Ishikawa (cell line): ENCODE measurements around the gene UGGT1.

Source experiments
- CEBPB ChIP-seq: IDR thresholded peaks from 2 replicates; pipeline ENCODE4 v1.6.1; 2012
- CREB1 ChIP-seq: IDR thresholded peaks from 2 replicates; pipeline ENCODE4 v1.6.1; 2012; ENCODE audit warnings: low read depth
- EGR1 ChIP-seq: IDR thresholded peaks from 2 replicates; pipeline ENCODE4 v1.6.1; 2012
- EP300 ChIP-seq: IDR thresholded peaks from 2 replicates; pipeline ENCODE4 v1.6.1; 2012; ENCODE audit warnings: borderline replicate concordance
- FOXM1 ChIP-seq: IDR thresholded peaks from 2 replicates; pipeline ENCODE4 v1.6.1; 2012; ENCODE audit warnings: low read depth, borderline replicate concordance
- NFIC ChIP-seq: IDR thresholded peaks from 2 replicates; pipeline ENCODE4 v1.6.1; 2012
- RAD21 ChIP-seq: IDR thresholded peaks from 2 replicates; pipeline ENCODE4 v1.6.1; 2012; ENCODE audit warnings: low read depth
- REST ChIP-seq: IDR thresholded peaks from 2 replicates; pipeline ENCODE4 v1.6.1; 2012; ENCODE audit warnings: low read depth, mild to moderate bottlenecking
- TAF1 ChIP-seq: IDR thresholded peaks from 2 replicates; pipeline ENCODE4 v1.6.1; 2012; ENCODE audit warnings: low read depth, mild to moderate bottlenecking
- TCF12 ChIP-seq: IDR thresholded peaks from 2 replicates; pipeline ENCODE4 v1.6.1; 2012; ENCODE audit warnings: low read depth
- TEAD4 ChIP-seq: IDR thresholded peaks from 2 replicates; pipeline ENCODE4 v1.6.1; 2012
- YY1 ChIP-seq: IDR thresholded peaks from 2 replicates; pipeline ENCODE4 v1.6.1; 2012; ENCODE audit warnings: low read depth
- ZBTB7A ChIP-seq: IDR thresholded peaks from 2 replicates; pipeline ENCODE4 v1.6.1; 2012; ENCODE audit warnings: low read depth
- TF ChIP-seq, protein P1 (sequence below): IDR thresholded peaks from 2 replicates; pipeline ENCODE4 v1.6.1; 2012
- TF ChIP-seq, protein P2 (sequence below): IDR thresholded peaks from 2 replicates; pipeline ENCODE4 v1.6.1; 2012

The UGGT1 gene

DNA sequence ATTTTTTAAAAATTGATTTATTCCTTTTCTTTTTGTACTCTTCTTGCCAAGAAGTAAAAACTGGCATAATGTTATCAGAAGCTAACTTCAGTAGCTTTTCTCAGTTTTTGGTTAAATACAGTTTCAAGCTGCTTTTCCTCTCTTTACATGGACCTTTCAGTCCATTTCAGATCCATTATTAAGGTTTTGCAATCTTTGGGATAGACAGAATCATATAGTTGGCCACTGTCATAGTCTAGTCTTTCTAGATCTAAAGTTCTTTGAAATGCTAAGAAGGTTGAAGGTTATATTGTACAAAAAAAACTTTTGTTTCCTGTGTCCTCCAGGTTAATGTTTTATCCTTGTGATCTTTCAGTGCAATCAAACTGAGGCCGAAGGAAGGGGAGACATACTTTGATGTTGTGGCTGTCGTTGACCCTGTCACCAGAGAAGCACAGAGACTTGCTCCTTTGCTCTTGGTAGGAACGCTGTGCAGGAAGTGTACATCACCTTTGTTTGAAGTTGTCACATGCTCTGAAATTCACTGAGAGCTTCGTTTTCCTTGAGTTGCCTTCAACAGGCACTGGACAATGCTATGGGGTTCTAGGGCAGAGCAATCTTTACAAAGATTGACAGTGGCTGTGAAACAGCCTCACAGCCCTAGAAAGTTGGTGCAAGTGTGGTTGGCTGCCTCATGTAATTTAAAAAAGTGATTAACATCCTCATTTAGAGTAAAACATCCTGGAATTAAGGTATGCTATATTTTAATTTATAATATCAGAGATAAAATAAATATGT lies 79.1 kb downstream of the UGGT1 start:
- TF ChIP-seq ZBTB7A (no peak), CEBPB (no peak), RAD21 (no peak), TEAD4 (no peak), REST (no peak), TCF12 (no peak), EP300 (no peak), EGR1 (no peak), CREB1 (no peak), FOXM1 (no peak), YY1 (no peak), TAF1 (no peak), NFIC (no peak)
- TF ChIP-seq, protein P1, sequence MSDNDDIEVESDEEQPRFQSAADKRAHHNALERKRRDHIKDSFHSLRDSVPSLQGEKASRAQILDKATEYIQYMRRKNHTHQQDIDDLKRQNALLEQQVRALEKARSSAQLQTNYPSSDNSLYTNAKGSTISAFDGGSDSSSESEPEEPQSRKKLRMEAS, result no peak
- TF ChIP-seq, protein P2, sequence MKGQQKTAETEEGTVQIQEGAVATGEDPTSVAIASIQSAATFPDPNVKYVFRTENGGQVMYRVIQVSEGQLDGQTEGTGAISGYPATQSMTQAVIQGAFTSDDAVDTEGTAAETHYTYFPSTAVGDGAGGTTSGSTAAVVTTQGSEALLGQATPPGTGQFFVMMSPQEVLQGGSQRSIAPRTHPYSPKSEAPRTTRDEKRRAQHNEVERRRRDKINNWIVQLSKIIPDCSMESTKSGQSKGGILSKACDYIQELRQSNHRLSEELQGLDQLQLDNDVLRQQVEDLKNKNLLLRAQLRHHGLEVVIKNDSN, result no peak

DNA sequence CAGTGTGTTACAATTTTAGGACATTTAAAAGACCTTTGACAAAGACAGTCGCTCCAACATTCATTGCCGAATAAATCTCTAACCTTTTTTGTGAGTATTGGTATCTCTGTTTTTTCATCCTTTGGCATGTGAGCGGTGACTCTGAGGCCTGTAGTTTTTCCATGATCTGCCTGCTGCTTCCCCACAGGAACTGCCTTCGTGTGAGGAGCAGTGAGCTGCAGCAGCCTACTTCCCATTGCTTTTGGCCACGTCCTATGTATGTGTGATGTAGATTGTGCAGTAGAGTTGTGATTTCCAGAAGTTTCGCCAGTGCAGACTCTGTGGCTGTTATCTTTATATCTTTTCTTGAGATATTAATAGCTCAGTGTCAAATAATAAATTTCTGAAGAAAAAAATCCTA lies 79.8 kb downstream of the UGGT1 start:
- TF ChIP-seq TEAD4 (no peak), CEBPB (no peak), NFIC (no peak), EP300 (no peak), RAD21 (no peak), ZBTB7A (no peak)
- TF ChIP-seq, protein P1, result no peak
- TF ChIP-seq, protein P2, result no peak

GRCh38 chr2:128172191-128172590 lies 81.2 kb downstream of the UGGT1 start:
- no peak for TF ChIP-seq REST
- TF ChIP-seq RAD21, result peak; percentile 36

DNA sequence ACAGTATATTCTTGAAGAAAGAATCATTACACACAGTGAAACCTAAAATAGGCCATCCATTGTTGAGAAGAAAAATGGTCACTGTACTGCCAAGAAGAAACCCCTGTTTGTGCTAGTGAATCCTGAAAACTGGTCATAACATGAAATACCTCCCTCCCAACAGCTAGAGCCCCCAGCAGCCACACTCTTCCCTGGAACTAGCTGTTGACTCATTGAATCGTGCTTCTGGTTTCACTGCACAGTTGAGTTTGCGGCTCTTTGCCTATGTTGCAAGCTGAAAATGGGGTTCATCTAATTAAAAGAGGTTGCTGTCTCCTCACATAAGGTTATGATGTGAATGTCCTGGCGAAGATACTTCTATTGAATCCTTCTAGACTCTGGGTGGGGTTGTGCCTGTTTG lies 86.3 kb downstream of the UGGT1 start:
- TF ChIP-seq REST, result no peak
- no peak for TF ChIP-seq TCF12
- TF ChIP-seq FOXM1, result no peak
- no peak for TF ChIP-seq NFIC
- TF ChIP-seq CEBPB, result no peak
- TF ChIP-seq, protein P1, result no peak
- no peak for TF ChIP-seq ZBTB7A
- no peak for TF ChIP-seq YY1
- TF ChIP-seq EGR1, result no peak
- no peak for TF ChIP-seq TEAD4
- TF ChIP-seq EP300, result no peak
- TF ChIP-seq CREB1, result no peak
- TF ChIP-seq TAF1, result no peak
